GM12891 (cell line): ENCODE data around the gene PLAU.
"Not testable (repeated sequence)": the region's sequence is repeated elsewhere in the genome, so short reads cannot be mapped to it uniquely, and the experiment has no call there.

Source experiments
- DNase-seq: peaks from one replicate; pipeline ENCODE4 v3.0.0; 2011; ENCODE audit warnings: low spot score; ENCODE audit not compliant: insufficient read length
- FAIRE-seq: peaks from 2 replicates; lab custom pipeline; 2011; peaks lifted over from hg19 to GRCh38; lab: Jason Lieb, UNC
- PAX5 ChIP-seq: IDR thresholded peaks from 2 replicates; pipeline ENCODE4 v1.6.1; 2011; ENCODE audit warnings: low read length, moderate library complexity, mild to moderate bottlenecking; ENCODE audit not compliant: insufficient read depth, severe bottlenecking
- POLR2A ChIP-seq: IDR thresholded peaks from 2 replicates; pipeline ENCODE4 v1.6.1; 2011; ENCODE audit warnings: low read depth, low read length, control low read depth
- POLR2AphosphoS5 ChIP-seq: IDR thresholded peaks from 2 replicates; pipeline ENCODE4 v1.6.1; 2011; ENCODE audit warnings: low read depth, low read length, control low read depth
- POU2F2 ChIP-seq: IDR thresholded peaks from 2 replicates; pipeline ENCODE4 v1.6.1; 2011; ENCODE audit warnings: low read depth, mild to moderate bottlenecking, control low read depth, low read length, moderate library complexity
- SPI1 ChIP-seq: IDR thresholded peaks from 2 replicates; pipeline ENCODE4 v1.6.1; 2011; ENCODE audit warnings: low read depth, low read length, control low read depth
- TAF1 ChIP-seq: IDR thresholded peaks from 2 replicates; pipeline ENCODE4 v1.6.1; 2011; ENCODE audit warnings: low read depth, low read length, control low read depth

PLAU gene

GRCh38 chr10:73886085-73886529, 24.8 kb upstream of the PLAU start:
- FAIRE-seq (peak; percentile 83), DNase-seq (peak; percentile 62)
- TF ChIP-seq POU2F2 (no peak), TAF1 (no peak), SPI1 (no peak), POLR2A (no peak), PAX5 (no peak), POLR2AphosphoS5 (no peak)

GRCh38 chr10:73886661-73887293, 24.2 kb upstream of the PLAU start:
- TF ChIP-seq POU2F2 = no peak
- no peak for TF ChIP-seq POLR2AphosphoS5
- TF ChIP-seq TAF1 = no peak
- TF ChIP-seq SPI1 = no peak
- TF ChIP-seq PAX5 = no peak
- no peak for TF ChIP-seq POLR2A
- DNase-seq (no peak), FAIRE-seq (no peak)

- TF ChIP-seq TAF1 (no peak), POU2F2 (no peak), SPI1 (no peak), POLR2A (no peak), PAX5 (no peak), POLR2AphosphoS5 (no peak)
- no peak for FAIRE-seq
Observed at GRCh38 chr10:73887294-73888039, 23.5 kb upstream of the PLAU start.

GRCh38 chr10:73888514-73888913, 22.4 kb upstream of the PLAU start:
- FAIRE-seq (no peak), DNase-seq (no peak)
- TF ChIP-seq SPI1 (no peak), PAX5 (no peak), POLR2A (no peak), POU2F2 (no peak), TAF1 (no peak), POLR2AphosphoS5 (no peak)

More at GRCh38 chr10:73887294-73888039, 23.5 kb upstream of the PLAU start:
- DNase-seq = no peak

GRCh38 chr10:73889014-73889413, 21.9 kb upstream of the PLAU start:
- TF ChIP-seq POLR2A (no peak), POU2F2 (no peak), TAF1 (no peak), PAX5 (no peak), SPI1 (no peak), POLR2AphosphoS5 (no peak)
- DNase-seq = no peak
- FAIRE-seq = no peak

- not testable (repeated sequence) for FAIRE-seq, DNase-seq
Observed at GRCh38 chr10:73889416-73889815, 21.5 kb upstream of the PLAU start.

GRCh38 chr10:73890261-73890660, 20.7 kb upstream of the PLAU start:
- no peak for TF ChIP-seq SPI1
- no peak for TF ChIP-seq PAX5
- DNase-seq (no peak), FAIRE-seq (no peak)

- not testable (repeated sequence) for FAIRE-seq, DNase-seq
Observed at GRCh38 chr10:73890830-73891229, 20.1 kb upstream of the PLAU start.

GRCh38 chr10:73891540-73891939, 19.4 kb upstream of the PLAU start:
- no peak for DNase-seq
- FAIRE-seq = no peak
- no peak for TF ChIP-seq POU2F2
- TF ChIP-seq TAF1 = no peak
- TF ChIP-seq PAX5 = no peak
- no peak for TF ChIP-seq POLR2AphosphoS5
- TF ChIP-seq POLR2A = no peak
- TF ChIP-seq SPI1 = no peak
